ENCODE data around the gene C19orf12.

C19orf12 gene

GRCh38 chr19:29665215-29665825 lies 49.7 kb downstream of the C19orf12 start, which contains the start of gene PLEKHF1:
PLEKHF1 (plus strand) TSS chr19:29665461; CDS start chr19:29673840, 8,379 bp downstream.
- in situ Hi-C loops (cut with HindIII; ENCODE audit: low sequenced_read_pairs), result no loop called here

- in situ Hi-C loops (cut with HindIII; ENCODE audit: low sequenced_read_pairs), result loop anchor here (5.0 kb wide), 1 partner anchor 57 kb away; the partner anchor contains the start of gene POP4
Observed at GRCh38 chr19:29664753-29665214, 50.3 kb downstream of the C19orf12 start.

GRCh38 chr19:29663861-29664752 lies 51.0 kb downstream of the C19orf12 start:
- in situ Hi-C loops (cut with HindIII; ENCODE audit: low sequenced_read_pairs), result loop anchor here (5.0 kb wide), 1 partner anchor 57 kb away; the partner anchor contains the start of gene POP4

GRCh38 chr19:29662604-29663404 lies 52.3 kb downstream of the C19orf12 start:
- in situ Hi-C loops (cut with HindIII; ENCODE audit: low sequenced_read_pairs), result loop anchor here (5.0 kb wide), 1 partner anchor 56 kb away; the partner anchor contains the start of gene POP4

- in situ Hi-C loops (cut with HindIII; ENCODE audit: low sequenced_read_pairs), result loop anchor here (5.0 kb wide), 1 partner anchor 55 kb away; the partner anchor contains the start of gene POP4
Observed at GRCh38 chr19:29662278-29662603, 52.8 kb downstream of the C19orf12 start.

- in situ Hi-C loops (cut with HindIII; ENCODE audit: low sequenced_read_pairs), result loop anchor here (5.0 kb wide), 1 partner anchor 54 kb away; the partner anchor contains the start of gene POP4
Observed at GRCh38 chr19:29660835-29661234, 54.2 kb downstream of the C19orf12 start.

GRCh38 chr19:29658221-29658991 lies 56.7 kb downstream of the C19orf12 start:
- in situ Hi-C loops (cut with HindIII; ENCODE audit: low sequenced_read_pairs), result no loop called here

GRCh38 chr19:29655648-29656335 lies 59.3 kb downstream of the C19orf12 start:
- in situ Hi-C loops (cut with HindIII; ENCODE audit: low sequenced_read_pairs), result no loop called here

GRCh38 chr19:29653398-29653797 lies 61.7 kb downstream of the C19orf12 start:
- in situ Hi-C loops (cut with HindIII; ENCODE audit: low sequenced_read_pairs), result no loop called here

GRCh38 chr19:29651622-29652394 lies 63.3 kb downstream of the C19orf12 start:
- in situ Hi-C loops (cut with HindIII; ENCODE audit: low sequenced_read_pairs), result no loop called here

GRCh38 chr19:29650772-29651387 lies 64.2 kb downstream of the C19orf12 start:
- in situ Hi-C loops (cut with HindIII; ENCODE audit: low sequenced_read_pairs), result no loop called here
